ENCODE results near the gene ANKRD2.
"Not testable (repeated sequence)": the region's sequence is repeated elsewhere in the genome, so short reads cannot be mapped to it uniquely, and the experiment has no call there.

The ANKRD2 gene

GRCh38 chr10:97574374-97575126 is 2.0 kb downstream of the ANKRD2 start:
- DNase-seq: peak; percentile 31 to 69

- no peak for DNase-seq
Measured at GRCh38 chr10:97575127-97575668, 2.6 kb downstream of the ANKRD2 start.

GRCh38 chr10:97576487-97576886 is 3.9 kb downstream of the ANKRD2 start:
- not testable (repeated sequence) for DNase-seq

GRCh38 chr10:97577701-97578100 is 5.1 kb downstream of the ANKRD2 start:
- DNase-seq: no peak

GRCh38 chr10:97578171-97578844 is 5.7 kb downstream of the ANKRD2 start:
- DNase-seq: no peak

- no peak for DNase-seq
Measured at GRCh38 chr10:97580421-97581367, 8.1 kb downstream of the ANKRD2 start.

- DNase-seq: no peak
Measured at GRCh38 chr10:97582169-97582568, 9.6 kb downstream of the ANKRD2 start.

- no peak for DNase-seq
Measured at GRCh38 chr10:97583476-97583875, 10.9 kb downstream of the ANKRD2 start.

GRCh38 chr10:97584060-97584797 is 11.7 kb downstream of the ANKRD2 start, which contains the start of gene HOGA1:
Gene HOGA1 (plus strand): TSS chr10:97584389. CDS start chr10:97584704, 315 bp downstream.
- peak; percentile 100 for DNase-seq

- no peak for DNase-seq
Measured at GRCh38 chr10:97584798-97585438, 12.3 kb downstream of the ANKRD2 start.

GRCh38 chr10:97585439-97585811 is 12.8 kb downstream of the ANKRD2 start:
- DNase-seq: no peak

- no peak for DNase-seq
Measured at GRCh38 chr10:97587183-97587582, 14.6 kb downstream of the ANKRD2 start.

GRCh38 chr10:97589479-97589878 is 16.9 kb downstream of the ANKRD2 start, which contains the start of gene C10orf62:
Gene C10orf62 (plus strand): TSS chr10:97589721. CDS start chr10:97589898, 177 bp downstream.
- DNase-seq: no peak

GRCh38 chr10:97590082-97590747 is 17.6 kb downstream of the ANKRD2 start:
- no peak for DNase-seq

- no peak for DNase-seq
Measured at GRCh38 chr10:97590748-97591495, 18.3 kb downstream of the ANKRD2 start.

- no peak for DNase-seq
Measured at GRCh38 chr10:97593421-97593820, 20.8 kb downstream of the ANKRD2 start.

GRCh38 chr10:97596101-97597082 is 23.8 kb downstream of the ANKRD2 start:
- no peak for DNase-seq

GRCh38 chr10:97597778-97598177 is 25.2 kb downstream of the ANKRD2 start:
- DNase-seq: no peak
